Activated CD8-positive, alpha-beta T cell treated with anti-CD3 and anti-CD28 coated beads for 36 hours (primary cell): ENCODE data around the gene LBX1. TPM values are rescaled to one million over a fixed set of nuclear protein-coding genes. Genes with fewer than 3 reads are reported as not detected.

Source experiments
- ATAC-seq: fragments of 200-7000 bp; cut with Tn5 transposase; one replicate; pipeline ENCODE4 v1.10.0; 2021; ENCODE audit warnings: mild to moderate bottlenecking, moderate library complexity
- CTCF ChIA-PET: fragments of 350-600 bp; sonication (Branson Sonifier 250); formaldehyde crosslinking; loops from one replicate; lab custom pipeline; 2021; ENCODE audit warnings: antibody characterized with exemption; lab: Charles Lee
- POLR2A ChIA-PET: fragments of 350-600 bp; sonication (Branson Sonifier 250); formaldehyde crosslinking; loops from one replicate; lab custom pipeline; 2021; ENCODE audit warnings: antibody characterized with exemption; lab: Charles Lee
- DNase-seq: peaks from one replicate; pipeline ENCODE4 v3.0.0-alpha.2; 2020
- H3K27ac Mint-ChIP-seq: one replicate; pipeline ENCODE4 v1.8.0; 2021; ENCODE audit warnings: mild to moderate bottlenecking, mixed read lengths
- H3K27me3 Mint-ChIP-seq: one replicate; pipeline ENCODE4 v1.8.0; 2021; ENCODE audit warnings: mixed read lengths
- H3K36me3 Mint-ChIP-seq: one replicate; pipeline ENCODE4 v1.8.0; 2021; ENCODE audit warnings: low read depth, mixed read lengths
- H3K4me1 Mint-ChIP-seq: one replicate; pipeline ENCODE4 v1.8.0; 2021; ENCODE audit warnings: low read depth, mixed read lengths
- H3K4me3 Mint-ChIP-seq: one replicate; pipeline ENCODE4 v1.8.0; 2021; ENCODE audit warnings: mild to moderate bottlenecking, moderate library complexity, mixed read lengths
- H3K9me3 Mint-ChIP-seq: one replicate; pipeline ENCODE4 v1.8.0; 2021; ENCODE audit warnings: mixed read lengths
- CTCF ChIP-seq: fragments of 200-600 bp; IDR thresholded peaks from one replicate; pipeline ENCODE4 v1.8.0; 2022; ENCODE audit warnings: antibody characterized with exemption, mild to moderate bottlenecking
- intact Hi-C: fragments of 100-400 bp; cut with micrococcal nuclease; formaldehyde crosslinking; loops from one replicate; pipeline ENCODE4 v1.10.0; 2022
- total RNA-seq, 2 experiments: library from RNA; stranded (reverse); gene quantifications; one replicate each; pipeline ENCODE4 v1.2.3, GENCODE V29; 2021

LBX1 gene
- total RNA-seq, 2 experiments from 2014 or later, result not detected

GRCh38 chr10:101228153-101228965 is 904 bp downstream of the LBX1 start:
- H3K27me3 Mint-ChIP-seq, result peaks cover 74% of the 10 kb centered on the region
- no peaks in the 10 kb centered on the region for H3K36me3 Mint-ChIP-seq
- peaks cover 33% of the 10 kb centered on the region for H3K4me1 Mint-ChIP-seq
- no peak for ATAC-seq
- no peak for TF ChIP-seq CTCF
- no peak overlapping the region for H3K27ac Mint-ChIP-seq
- H3K9me3 Mint-ChIP-seq, result no peaks in the 10 kb centered on the region
- intact Hi-C loops, result no loop called here
- no peak overlapping the region for H3K4me3 Mint-ChIP-seq
- DNase-seq, result no peak
- CTCF ChIA-PET, result interaction anchor here (0.7 to 10.3 kb wide), 4 partner anchors 12 to 86 kb away, joined by 3 to 75 read pairs (median 7); no protein-coding TSS in a partner anchor
- POLR2A ChIA-PET, result interaction anchor here (0.9 to 1.6 kb wide), 2 partner anchors 9 to 341 kb away, joined by 3 to 4 read pairs; no protein-coding TSS in a partner anchor

GRCh38 chr10:101227429-101228152 is 1.7 kb downstream of the LBX1 start:
- H3K9me3 Mint-ChIP-seq, result no peaks in the 10 kb centered on the region

GRCh38 chr10:101226491-101227428 is 2.5 kb downstream of the LBX1 start:
- peak overlapping the region; percentile 42 for H3K4me3 Mint-ChIP-seq
- intact Hi-C loops, result no loop called here
- H3K27ac Mint-ChIP-seq, result no peak overlapping the region
- POLR2A ChIA-PET, result interaction anchor here (0.5 to 1.2 kb wide), 2 partner anchors 9 to 304 kb away, joined by 3 to 4 read pairs; no protein-coding TSS in a partner anchor
- TF ChIP-seq CTCF, result no peak
- DNase-seq (no peak), ATAC-seq (no peak)
- H3K9me3 Mint-ChIP-seq, result no peaks in the 10 kb centered on the region
- peaks cover 37% of the 10 kb centered on the region for H3K4me1 Mint-ChIP-seq
- H3K36me3 Mint-ChIP-seq, result no peaks in the 10 kb centered on the region
- CTCF ChIA-PET, result interaction anchor here (1.1 to 10.3 kb wide), 6 partner anchors 11 to 214 kb away, joined by 3 to 75 read pairs (median 6); no protein-coding TSS in a partner anchor
- H3K27me3 Mint-ChIP-seq, result peaks cover 75% of the 10 kb centered on the region

More at GRCh38 chr10:101227429-101228152, 1.7 kb downstream of the LBX1 start:
- ChIA-PET POLR2A (interaction anchor here (0.9 to 1.6 kb wide), 3 partner anchors 8 to 342 kb away, joined by 3 to 4 read pairs (median 4); no protein-coding TSS in a partner anchor), CTCF (interaction anchor here (0.7 to 10.3 kb wide), 7 partner anchors 11 to 86 kb away, joined by 3 to 75 read pairs (median 6); no protein-coding TSS in a partner anchor)
- no peak overlapping the region for H3K27ac Mint-ChIP-seq
- no peak for TF ChIP-seq CTCF
- intact Hi-C loops, result no loop called here
- H3K4me1 Mint-ChIP-seq, result peaks cover 33% of the 10 kb centered on the region
- DNase-seq, result no peak
- H3K4me3 Mint-ChIP-seq, result peak overlapping the region; percentile 6
- ATAC-seq, result no peak
- H3K27me3 Mint-ChIP-seq, result peaks cover 74% of the 10 kb centered on the region
- H3K36me3 Mint-ChIP-seq, result no peaks in the 10 kb centered on the region

- ATAC-seq (no peak), DNase-seq (no peak)
- Mint-ChIP-seq H3K27me3 (peaks cover 75% of the 10 kb centered on the region), H3K4me1 (peaks cover 41% of the 10 kb centered on the region), H3K4me3 (peak overlapping the region; percentile 9), H3K27ac (no peak overlapping the region), H3K9me3 (no peaks in the 10 kb centered on the region), H3K36me3 (no peaks in the 10 kb centered on the region)
- CTCF ChIA-PET, result interaction anchor here (1.1 to 10.3 kb wide), 5 partner anchors 11 to 215 kb away, joined by 3 to 75 read pairs (median 5); no protein-coding TSS in a partner anchor
- intact Hi-C loops, result no loop called here
- POLR2A ChIA-PET, result interaction anchor here (0.5 kb wide), 1 partner anchor 305 kb away, joined by 3 read pairs; no protein-coding TSS in a partner anchor
- TF ChIP-seq CTCF, result no peak
These were observed 3.3 kb downstream of the LBX1 start for GRCh38 chr10:101225846-101226421.
